SU-DHL-6 (cell line): ENCODE results near the gene PLIN4.

Experiments used
- H2AFZ ChIP-seq: fragments of 200-600 bp; sonication (generic); 2 replicates; pipeline ENCODE4 v1.6.1; 2014; ENCODE audit warnings: low read depth, mild to moderate bottlenecking, moderate library complexity, mixed read lengths, antibody characterized with exemption, low read length; ENCODE audit not compliant: severe bottlenecking
- H3F3A ChIP-seq: fragments of 200-600 bp; shearing (Covaris generic); 2 replicates; pipeline ENCODE4 v1.6.0; 2016; ENCODE audit warnings: antibody characterized with exemption, mild to moderate bottlenecking; ENCODE audit not compliant: insufficient read depth
- H3K27ac ChIP-seq: fragments of 200-600 bp; sonication (generic); 2 replicates; pipeline ENCODE4 v1.5.1; 2016; ENCODE audit warnings: low read depth, mild to moderate bottlenecking, low read length, moderate library complexity, mixed read lengths
- H3K27me3 ChIP-seq: fragments of 200-600 bp; sonication (generic), shearing (Covaris generic); 2 replicates; pipeline ENCODE4 v1.6.0; 2014; ENCODE audit warnings: mild to moderate bottlenecking, low read length
- H3K36me3 ChIP-seq: fragments of 200-600 bp; sonication (generic); 2 replicates; pipeline ENCODE4 v1.6.1; 2014; ENCODE audit warnings: mild to moderate bottlenecking, low read length, mixed read lengths
- H3K4me2 ChIP-seq: fragments of 300-600, 200-600 bp; shearing (Covaris generic), sonication (generic); 2 replicates; pipeline ENCODE4 v1.6.0; 2014; ENCODE audit warnings: low read length, low read depth, mild to moderate bottlenecking; ENCODE audit not compliant: poor library complexity, severe bottlenecking
- H3K4me3 ChIP-seq: fragments of 200-600 bp; sonication (generic); 2 replicates; pipeline ENCODE4 v1.5.1; 2014; ENCODE audit warnings: antibody characterized with exemption, low read length, mild to moderate bottlenecking, mixed read lengths; ENCODE audit not compliant: insufficient read depth, poor library complexity, severe bottlenecking
- H3K79me2 ChIP-seq: fragments of 200-600 bp; sonication (generic); 2 replicates; pipeline ENCODE4 v1.6.1; 2014; ENCODE audit warnings: mild to moderate bottlenecking, low read length, moderate library complexity; ENCODE audit not compliant: insufficient read depth
- H3K9ac ChIP-seq: fragments of 200-600 bp; sonication (generic); 2 replicates; pipeline ENCODE4 v1.7.0; 2014; ENCODE audit warnings: mild to moderate bottlenecking, low read length
- H3K9me2 ChIP-seq: fragments of 200-600 bp; sonication (generic); replicated peaks from 2 replicates; pipeline ENCODE4 v1.6.1; 2014; ENCODE audit warnings: low read length; ENCODE audit not compliant: insufficient read depth
- H3K9me3 ChIP-seq: fragments of 200-600 bp; sonication (generic); 2 replicates; pipeline ENCODE4 v1.6.1; 2014; ENCODE audit warnings: low read length, mixed read lengths; ENCODE audit not compliant: insufficient read depth
- H4K20me1 ChIP-seq: fragments of 200-600 bp; sonication (generic); 2 replicates; pipeline ENCODE4 v1.6.1; 2014; ENCODE audit warnings: low read depth, mild to moderate bottlenecking, antibody characterized with exemption, low read length, moderate library complexity, mixed read lengths
- CTCF ChIP-seq: fragments of 200-600 bp; sonication (generic); IDR thresholded peaks from one replicate; pipeline ENCODE4 v1.5.1; 2017; ENCODE audit warnings: antibody characterized with exemption, mild to moderate bottlenecking, low read length, moderate library complexity; ENCODE audit not compliant: insufficient read depth, poor library complexity, severe bottlenecking
- EZH2phosphoT487 ChIP-seq: fragments of 200-600 bp; sonication (generic), shearing (Covaris generic); conservative IDR thresholded peaks from 2 replicates; pipeline ENCODE4 v1.6.1; 2018; ENCODE audit warnings: mild to moderate bottlenecking, antibody characterized with exemption, low read length, moderate library complexity, mixed read lengths

The PLIN4 gene

GRCh38 chr19:4533835-4534424 is 15.6 kb upstream of the PLIN4 start:
- no peaks in the 10 kb centered on the region for H3K9me2 ChIP-seq
- no peaks in the 10 kb centered on the region for H3K79me2 ChIP-seq
- no peaks in the 10 kb centered on the region for H4K20me1 ChIP-seq
- H3K9me3 ChIP-seq, result no peaks in the 10 kb centered on the region
- no peak overlapping the region for H3K9ac ChIP-seq
- TF ChIP-seq CTCF, result no peak
- TF ChIP-seq EZH2phosphoT487, result no peak
- H3K36me3 ChIP-seq, result no peaks in the 10 kb centered on the region
- H3K4me2 ChIP-seq, result no peak overlapping the region
- no peaks in the 10 kb centered on the region for H3K27me3 ChIP-seq
- no peak overlapping the region for H3K4me3 ChIP-seq
- H2AFZ ChIP-seq, result no peak overlapping the region
- no peak overlapping the region for H3K27ac ChIP-seq
- no peaks in the 10 kb centered on the region for H3F3A ChIP-seq

- H3K9me2 ChIP-seq, result no peaks in the 10 kb centered on the region
- no peak overlapping the region for H3K27ac ChIP-seq
- H3K9me3 ChIP-seq, result no peaks in the 10 kb centered on the region
- H3K9ac ChIP-seq, result no peak overlapping the region
- H3K4me2 ChIP-seq, result no peak overlapping the region
- no peak for TF ChIP-seq EZH2phosphoT487
- no peak for TF ChIP-seq CTCF
- no peaks in the 10 kb centered on the region for H4K20me1 ChIP-seq
- no peak overlapping the region for H3K4me3 ChIP-seq
- no peaks in the 10 kb centered on the region for H3K79me2 ChIP-seq
- no peaks in the 10 kb centered on the region for H3K36me3 ChIP-seq
- H2AFZ ChIP-seq, result no peak overlapping the region
- no peaks in the 10 kb centered on the region for H3F3A ChIP-seq
- H3K27me3 ChIP-seq, result no peaks in the 10 kb centered on the region
These were observed 15.0 kb upstream of the PLIN4 start for GRCh38 chr19:4533334-4533733.

GRCh38 chr19:4531562-4532165 is 13.4 kb upstream of the PLIN4 start:
- TF ChIP-seq EZH2phosphoT487 (no peak), CTCF (no peak)
- Histone ChIP-seq H3K27me3 (no peaks in the 10 kb centered on the region), H3K4me2 (no peak overlapping the region)

More at GRCh38 chr19:4531562-4532165, 13.4 kb upstream of the PLIN4 start:
- H3K9me3 ChIP-seq, result no peaks in the 10 kb centered on the region
- no peaks in the 10 kb centered on the region for H3K79me2 ChIP-seq
- no peaks in the 10 kb centered on the region for H3K9me2 ChIP-seq
- H3F3A ChIP-seq, result no peaks in the 10 kb centered on the region
- H3K27ac ChIP-seq, result no peak overlapping the region
- H3K4me3 ChIP-seq, result no peak overlapping the region
- no peaks in the 10 kb centered on the region for H3K36me3 ChIP-seq
- H4K20me1 ChIP-seq, result no peaks in the 10 kb centered on the region
- no peak overlapping the region for H2AFZ ChIP-seq
- H3K9ac ChIP-seq, result no peak overlapping the region
